ENCODE data around the gene RNF180. TPM values are rescaled to one million over a fixed set of nuclear protein-coding genes. Genes with fewer than 3 reads are reported as not detected.
A peak's percentile ranks its signal among the peaks of the same experiment; 100 is the strongest.
"Not testable (repeated sequence)": the region's sequence is repeated elsewhere in the genome, so short reads cannot be mapped to it uniquely, and the experiment has no call there.

Gene RNF180
- total RNA-seq, 1 experiment from 2014 or later, result 6.3 TPM

DNA sequence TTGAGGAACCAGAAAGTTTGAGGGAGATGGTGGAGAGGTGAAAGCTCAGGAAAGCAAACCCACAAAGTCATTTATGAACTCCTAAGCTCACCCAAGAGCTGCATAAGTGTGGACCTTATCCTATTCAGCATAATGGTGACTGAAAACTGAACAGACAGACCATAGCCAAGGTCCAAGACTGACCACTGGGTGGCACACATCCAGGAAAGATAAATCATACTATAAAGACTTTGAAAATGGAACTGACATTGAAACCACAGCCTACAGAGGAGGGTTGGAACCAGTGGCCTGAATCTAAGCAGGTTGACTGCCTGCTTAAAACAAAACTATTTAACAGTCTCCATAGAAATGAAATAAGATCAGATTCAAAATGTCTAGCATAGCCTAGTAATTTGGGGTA is 219.1 kb downstream of the RNF180 start:
- DNase-seq (ENCODE audit: low spot score), result peak; percentile 9

DNA sequence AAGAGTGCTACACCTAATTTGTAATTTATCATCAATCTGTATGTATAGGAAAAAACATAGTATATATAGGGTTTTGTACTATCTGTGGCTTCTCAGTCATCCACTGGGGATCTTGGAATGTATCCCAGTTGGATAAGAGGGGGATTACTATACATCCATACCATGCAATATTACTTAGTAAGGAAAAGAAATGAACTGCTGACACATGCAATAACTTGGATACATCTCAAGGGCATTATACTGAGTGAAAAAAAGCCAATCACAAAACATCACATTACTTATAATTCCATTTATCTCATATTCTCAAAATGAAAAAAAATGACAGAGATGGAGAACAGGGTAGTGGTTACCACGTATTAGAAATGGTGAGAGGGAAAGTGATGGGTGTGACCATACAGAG is 231.9 kb downstream of the RNF180 start:
- DNase-seq (ENCODE audit: low spot score), result no peak

DNA sequence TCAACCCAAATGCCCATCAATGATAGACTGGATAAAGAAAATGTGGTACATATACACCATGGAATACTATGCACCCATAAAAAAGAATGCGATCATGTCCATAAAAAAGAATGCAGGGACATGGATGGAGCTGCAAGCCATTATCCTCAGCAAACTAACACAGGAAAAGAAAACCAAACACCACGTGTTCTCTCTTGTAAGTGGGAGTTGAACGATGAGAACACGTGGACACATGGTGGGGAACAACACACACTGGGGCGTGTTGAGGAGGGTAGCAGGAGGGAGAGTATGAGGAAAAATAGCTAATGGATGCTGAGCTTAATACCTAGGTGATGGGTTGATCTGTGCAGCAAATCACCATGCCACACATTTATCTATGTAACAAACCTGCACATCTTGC is 233.1 kb downstream of the RNF180 start:
- DNase-seq (ENCODE audit: low spot score), result not testable (repeated sequence)

DNA sequence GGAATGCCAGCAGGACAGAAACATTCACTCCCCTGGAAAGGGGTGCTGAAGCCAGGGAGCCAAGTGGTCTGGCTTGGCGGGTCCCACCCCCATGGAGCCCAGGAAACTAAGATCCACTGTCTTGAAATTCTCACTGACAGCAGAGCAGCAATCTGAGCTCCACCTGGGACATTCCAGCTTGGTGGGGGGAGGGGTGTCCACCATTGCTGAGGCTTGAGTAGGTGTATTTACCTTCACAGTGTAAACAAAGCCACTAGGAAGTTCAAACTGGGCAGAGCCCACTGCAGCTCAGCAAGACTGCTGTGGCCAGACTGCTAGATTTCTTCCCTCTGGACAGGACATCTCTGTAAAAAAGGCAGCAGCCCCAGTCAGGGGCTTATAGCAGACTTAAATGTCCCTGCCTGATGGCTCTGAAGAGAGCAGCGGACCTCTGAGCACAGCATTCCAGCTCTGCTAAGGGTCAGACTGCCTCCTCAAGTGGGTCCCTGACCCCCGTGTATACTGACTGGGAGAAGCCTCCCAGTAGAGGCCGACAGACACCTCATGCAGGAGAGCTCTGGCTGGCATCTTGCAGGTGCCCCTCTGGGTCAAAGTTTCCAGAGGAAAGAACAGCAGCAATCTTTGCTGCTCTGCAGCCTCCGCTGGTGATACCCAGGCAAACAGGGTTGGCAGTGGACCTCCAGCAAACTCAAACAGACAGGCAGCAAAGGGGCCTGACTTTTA is 241.6 kb downstream of the RNF180 start:
- DNase-seq (ENCODE audit: low spot score), result not testable (repeated sequence)

DNA sequence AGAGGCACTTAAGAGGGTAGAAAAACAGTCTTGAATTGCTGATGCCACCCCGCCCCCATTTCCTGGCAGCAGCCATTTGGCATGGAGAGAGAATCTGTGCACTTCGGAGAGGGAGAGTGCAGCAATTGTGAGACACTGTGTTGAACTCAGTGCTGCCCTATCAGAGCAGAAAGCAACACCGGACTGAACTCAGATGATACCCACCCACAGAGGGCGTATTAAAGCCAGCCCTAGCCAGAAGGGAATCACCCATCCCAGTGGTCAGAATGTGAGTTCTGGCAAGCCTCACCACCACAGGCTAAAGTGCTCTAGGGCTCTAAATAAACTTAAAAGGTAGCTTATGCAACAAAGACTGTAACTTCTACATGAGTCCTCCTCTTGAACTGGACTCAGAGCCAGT is 251.7 kb downstream of the RNF180 start:
- peak; percentile 1 for DNase-seq (ENCODE audit: low spot score)

DNA sequence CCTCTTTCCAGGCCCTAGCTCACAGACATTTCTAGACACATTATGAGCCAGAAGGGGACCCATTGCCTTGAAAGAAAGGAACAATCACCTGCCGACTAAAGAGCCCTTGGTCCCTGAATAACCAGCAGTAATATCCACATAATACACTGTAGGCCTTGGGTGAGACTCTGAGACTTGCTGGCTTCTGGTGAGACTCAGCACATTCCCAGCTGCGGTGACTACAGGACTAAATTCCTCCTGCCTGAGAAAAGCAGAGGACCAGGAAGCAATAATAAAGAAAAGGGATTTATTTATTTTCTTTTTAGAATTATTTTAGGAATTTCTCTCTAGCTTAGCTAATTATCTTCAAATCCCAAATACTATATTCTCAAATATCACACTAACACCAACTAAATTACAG is 252.4 kb downstream of the RNF180 start:
- DNase-seq (ENCODE audit: low spot score), result no peak

Other genes with a start within 250 kb of the RNF180 start
- gene HTR1A, start 203.4 kb upstream of the RNF180 start, total RNA-seq (2014; rRNA removed; shearing (Covaris generic)), result not detected in 2 replicates

All from H4 (cell line).